ENCODE data around the gene PRSS33.

The PRSS33 gene, protein sequence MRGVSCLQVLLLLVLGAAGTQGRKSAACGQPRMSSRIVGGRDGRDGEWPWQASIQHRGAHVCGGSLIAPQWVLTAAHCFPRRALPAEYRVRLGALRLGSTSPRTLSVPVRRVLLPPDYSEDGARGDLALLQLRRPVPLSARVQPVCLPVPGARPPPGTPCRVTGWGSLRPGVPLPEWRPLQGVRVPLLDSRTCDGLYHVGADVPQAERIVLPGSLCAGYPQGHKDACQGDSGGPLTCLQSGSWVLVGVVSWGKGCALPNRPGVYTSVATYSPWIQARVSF

DNA sequence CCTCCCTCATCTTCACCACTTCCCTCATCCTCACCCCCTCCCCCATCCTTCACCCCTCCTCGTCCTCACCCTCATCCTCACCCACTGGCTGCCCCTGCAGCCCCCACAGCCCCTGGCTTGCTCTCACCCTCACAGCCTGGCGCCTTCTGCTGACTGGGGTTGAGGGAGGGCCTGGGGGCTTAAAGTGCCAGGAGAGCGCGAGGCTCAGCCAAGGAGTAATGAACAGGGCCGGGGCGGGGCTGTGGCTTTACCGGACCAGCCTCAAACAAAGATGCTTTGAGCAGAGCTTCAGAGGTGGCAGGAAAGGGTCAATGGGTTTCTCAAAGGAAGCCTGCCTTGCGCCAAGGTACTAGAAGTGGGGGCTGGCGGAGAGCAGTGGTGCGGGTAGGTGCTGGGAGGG is at the start of gene PRSS33:
TSS of gene PRSS33 (minus strand) at position 155 of the 400 bp plus-strand sequence. CDS start 1,013 bp downstream, outside the sequence.
- TF ChIP-seq, protein P1, sequence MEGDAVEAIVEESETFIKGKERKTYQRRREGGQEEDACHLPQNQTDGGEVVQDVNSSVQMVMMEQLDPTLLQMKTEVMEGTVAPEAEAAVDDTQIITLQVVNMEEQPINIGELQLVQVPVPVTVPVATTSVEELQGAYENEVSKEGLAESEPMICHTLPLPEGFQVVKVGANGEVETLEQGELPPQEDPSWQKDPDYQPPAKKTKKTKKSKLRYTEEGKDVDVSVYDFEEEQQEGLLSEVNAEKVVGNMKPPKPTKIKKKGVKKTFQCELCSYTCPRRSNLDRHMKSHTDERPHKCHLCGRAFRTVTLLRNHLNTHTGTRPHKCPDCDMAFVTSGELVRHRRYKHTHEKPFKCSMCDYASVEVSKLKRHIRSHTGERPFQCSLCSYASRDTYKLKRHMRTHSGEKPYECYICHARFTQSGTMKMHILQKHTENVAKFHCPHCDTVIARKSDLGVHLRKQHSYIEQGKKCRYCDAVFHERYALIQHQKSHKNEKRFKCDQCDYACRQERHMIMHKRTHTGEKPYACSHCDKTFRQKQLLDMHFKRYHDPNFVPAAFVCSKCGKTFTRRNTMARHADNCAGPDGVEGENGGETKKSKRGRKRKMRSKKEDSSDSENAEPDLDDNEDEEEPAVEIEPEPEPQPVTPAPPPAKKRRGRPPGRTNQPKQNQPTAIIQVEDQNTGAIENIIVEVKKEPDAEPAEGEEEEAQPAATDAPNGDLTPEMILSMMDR (IDR thresholded peaks at IDR 0.05; ENCODE audit: low read depth, low read length, missing control alignments): no peak
- no peak within 1 kb of the TSS for H3K4me3 ChIP-seq (ENCODE audit: low read depth, low read length)
- DNase-seq (ENCODE audit: low read depth): no peak

DNA sequence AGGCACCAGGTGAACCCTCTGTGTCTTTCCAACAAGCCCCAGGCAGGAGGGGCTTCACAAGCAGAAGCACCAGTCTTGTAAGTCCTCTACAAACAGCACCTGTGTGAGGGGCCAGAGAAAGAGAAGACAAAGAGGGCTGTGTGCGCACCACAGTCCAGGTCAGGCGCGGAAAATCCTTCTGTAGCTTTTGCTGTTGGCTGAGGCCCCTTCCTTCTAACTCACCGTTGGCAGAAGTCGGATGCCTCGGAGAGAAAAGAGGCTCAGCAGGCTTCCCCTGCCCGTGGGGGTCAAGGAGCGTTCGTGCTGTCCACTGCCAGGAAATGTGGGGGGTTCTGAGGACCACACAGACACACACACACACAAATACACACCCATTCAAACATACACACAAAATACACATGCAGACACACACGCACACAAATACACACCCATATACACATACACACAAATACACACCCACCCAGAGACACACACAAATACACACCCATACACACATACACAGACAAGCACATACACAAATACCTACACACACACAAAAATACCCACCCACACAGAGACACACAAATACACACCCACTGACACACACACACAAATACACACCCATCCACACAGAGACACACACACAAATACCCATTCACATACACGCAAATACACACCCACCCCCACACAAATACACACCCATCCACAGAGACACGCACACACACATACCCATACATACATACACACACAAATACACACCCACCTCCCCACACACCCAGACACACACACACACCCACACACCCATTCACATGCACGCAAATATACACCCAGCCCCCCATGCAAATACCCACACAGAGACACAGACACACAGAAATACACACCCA is 49.5 kb upstream of the PRSS33 start:
- DNase-seq (ENCODE audit: low read depth): no peak
- TF ChIP-seq, protein P1 (IDR thresholded peaks at IDR 0.05; ENCODE audit: low read depth, low read length, missing control alignments): no peak
- H3K4me3 ChIP-seq (ENCODE audit: low read depth, low read length): no peak overlapping the region

DNA sequence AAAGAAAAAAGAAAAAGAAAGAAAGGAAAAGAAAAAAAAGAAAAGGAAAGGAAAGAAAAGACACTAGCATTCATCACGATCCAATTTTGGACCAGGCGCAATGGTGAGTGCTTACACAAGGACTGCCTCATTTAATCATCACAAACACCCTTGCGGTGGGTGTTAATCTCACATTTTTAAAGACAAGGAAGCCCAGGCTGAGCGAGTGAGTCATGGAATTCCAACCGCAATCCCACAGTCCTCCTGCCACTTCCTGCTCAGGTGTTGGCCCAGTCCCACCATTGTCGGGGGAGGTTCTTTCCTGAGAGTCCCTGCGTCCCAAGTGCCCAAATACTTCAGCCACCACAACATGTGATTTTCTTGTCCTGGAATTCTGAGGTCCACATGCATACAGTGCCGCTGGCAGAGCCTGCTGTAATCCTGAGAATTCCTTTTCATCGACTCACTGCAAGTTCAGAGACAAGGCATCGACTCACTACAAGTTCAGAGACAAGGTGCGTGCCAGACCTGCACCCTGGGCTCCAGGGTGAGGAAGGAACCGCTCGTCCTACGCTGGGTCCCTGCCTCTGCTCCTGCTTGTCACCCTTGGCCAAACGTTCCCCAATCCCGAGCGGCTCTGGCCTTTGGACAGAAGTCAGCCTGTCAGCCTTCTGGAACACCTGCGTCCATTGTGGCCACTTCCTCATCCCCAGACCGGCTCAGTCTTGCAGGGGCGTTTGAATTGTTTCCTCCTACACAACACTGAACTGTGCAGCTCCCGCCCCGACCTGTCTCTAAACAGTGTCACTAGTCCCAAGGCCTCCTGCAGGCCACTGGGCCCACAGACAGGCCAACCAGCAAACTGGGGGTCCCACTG is 48.5 kb upstream of the PRSS33 start:
- no peak overlapping the region for H3K4me3 ChIP-seq (ENCODE audit: low read depth, low read length)
- TF ChIP-seq, protein P1 (IDR thresholded peaks at IDR 0.05; ENCODE audit: low read depth, low read length, missing control alignments): no peak
- no peak for DNase-seq (ENCODE audit: low read depth)

DNA sequence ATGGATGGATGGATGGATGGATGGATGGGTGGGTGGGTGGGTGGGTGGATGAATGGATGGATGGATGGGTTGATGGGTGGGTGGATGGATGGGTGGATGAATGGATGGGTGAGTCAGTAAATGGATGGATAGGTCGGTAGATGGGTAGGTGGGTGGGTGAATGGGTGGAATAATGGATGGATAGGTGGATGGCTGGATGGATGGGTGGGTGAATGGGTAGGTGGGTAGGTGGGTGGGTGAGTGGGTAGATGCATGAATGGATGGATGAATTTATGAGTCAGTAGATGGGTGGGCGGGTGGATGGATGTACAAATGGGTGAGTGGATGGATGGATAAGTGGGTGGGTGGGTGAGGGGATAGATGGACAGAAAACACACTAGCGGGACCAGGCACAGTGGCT is 47.6 kb upstream of the PRSS33 start:
- TF ChIP-seq, protein P1 (IDR thresholded peaks at IDR 0.05; ENCODE audit: low read depth, low read length, missing control alignments): no peak

DNA sequence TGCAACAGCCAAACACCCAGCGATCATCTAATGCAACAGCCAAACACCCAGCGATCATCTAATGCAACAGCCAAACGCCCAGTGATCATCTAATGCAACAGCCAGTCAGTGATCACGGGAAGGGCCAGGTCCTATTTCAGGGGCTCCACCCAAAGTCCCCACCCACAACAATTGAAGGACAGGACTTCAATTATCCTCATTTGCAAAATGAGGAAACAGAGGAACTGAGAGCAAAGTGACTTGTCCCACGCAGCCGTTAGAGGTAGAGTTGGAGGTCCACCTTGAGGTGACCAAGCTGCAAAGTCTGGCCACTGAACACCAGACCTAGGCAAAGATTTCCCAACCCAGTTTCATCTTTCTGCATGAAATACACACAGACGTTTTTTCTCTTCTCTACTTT is 46.4 kb upstream of the PRSS33 start:
- no peak for DNase-seq (ENCODE audit: low read depth)
- TF ChIP-seq, protein P1 (IDR thresholded peaks at IDR 0.05; ENCODE audit: low read depth, low read length, missing control alignments): no peak

More for the DNA sequence above, 47.6 kb upstream of the PRSS33 start:
- no peak overlapping the region for H3K4me3 ChIP-seq (ENCODE audit: low read depth, low read length)
- no peak for DNase-seq (ENCODE audit: low read depth)

DNA sequence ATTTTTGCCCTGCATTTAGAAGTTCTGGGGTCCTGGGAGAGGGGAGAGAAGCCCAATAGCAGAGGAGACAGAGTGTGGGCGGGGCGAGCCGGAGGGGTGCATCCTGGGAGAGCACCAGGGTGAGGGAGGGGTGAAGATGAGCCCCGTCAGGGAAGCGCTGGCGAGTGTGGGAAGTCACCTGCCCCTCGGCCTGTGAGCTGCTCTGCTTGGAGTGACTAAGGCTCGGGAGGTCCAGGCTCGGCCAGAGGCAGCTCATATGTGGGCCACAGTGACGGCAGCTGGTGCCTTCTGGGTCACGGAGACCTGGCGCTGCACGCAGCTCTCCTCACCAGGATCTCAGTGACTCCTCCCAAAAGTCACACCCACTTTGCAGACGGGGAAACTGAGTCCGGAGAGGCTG is 43.8 kb upstream of the PRSS33 start:
- no peak for DNase-seq (ENCODE audit: low read depth)
- no peak overlapping the region for H3K4me3 ChIP-seq (ENCODE audit: low read depth, low read length)
- TF ChIP-seq, protein P1 (IDR thresholded peaks at IDR 0.05; ENCODE audit: low read depth, low read length, missing control alignments): no peak

More for the DNA sequence above, 46.4 kb upstream of the PRSS33 start:
- H3K4me3 ChIP-seq (ENCODE audit: low read depth, low read length): no peak overlapping the region
